Activated CD4-positive, alpha-beta T cell treated with anti-CD3 and anti-CD28 coated beads, Interleukin-2, Interleukin-6, amounts not matched to agents 100 ng/mL and 50 ng/mL, durations not matched to agents 16 hours and 8 hours (primary cell): Measurements from ENCODE around the gene KIF5A.
A peak's percentile ranks its signal among the peaks of the same experiment; 100 is the strongest.

Experiments used
- DNase-seq: peaks from one replicate; pipeline ENCODE4 v3.0.0-alpha.2; 2020

Gene KIF5A

DNA sequence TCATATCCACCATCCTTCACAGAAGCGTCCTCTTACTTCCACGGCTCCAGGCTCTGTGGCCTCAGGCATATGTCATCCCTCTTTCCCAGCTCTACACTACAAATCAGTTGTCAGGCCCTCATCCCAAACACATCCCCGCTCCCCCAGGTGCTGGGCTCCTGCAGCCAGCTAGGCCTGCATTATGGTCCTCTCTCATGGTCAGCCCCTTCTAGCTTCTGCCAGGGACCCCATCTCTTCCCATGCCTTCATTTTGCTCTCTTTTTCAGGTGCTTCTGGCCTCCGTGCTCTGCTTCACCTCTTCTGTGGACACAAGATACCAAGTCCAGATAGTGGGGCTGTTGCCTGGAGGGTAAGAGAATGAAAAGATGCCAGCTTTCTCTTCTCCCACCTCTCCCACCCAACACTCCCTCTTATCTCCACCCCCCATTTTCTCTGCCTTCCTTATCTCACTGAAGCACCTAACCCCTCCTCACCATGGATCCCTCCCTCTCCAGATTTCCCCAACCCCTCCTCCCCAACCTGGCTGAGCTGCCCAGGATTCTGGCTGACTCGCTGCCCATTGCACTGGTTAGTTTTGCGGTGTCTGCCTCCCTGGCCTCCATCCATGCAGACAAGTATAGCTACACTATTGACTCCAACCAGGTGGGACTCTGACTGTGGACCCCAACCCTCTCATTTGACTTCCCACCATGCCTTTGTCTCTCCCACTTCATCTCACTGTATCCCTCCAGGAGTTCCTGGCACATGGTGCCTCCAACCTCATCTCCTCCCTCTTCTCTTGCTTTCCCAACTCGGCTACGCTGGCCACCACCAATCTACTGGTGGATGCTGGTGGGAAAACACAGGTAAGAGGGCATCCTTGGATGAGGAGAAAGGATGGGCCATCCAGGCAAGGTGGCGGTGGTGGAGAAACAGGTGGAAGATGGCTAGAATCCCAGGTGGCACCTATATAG lies 72.7 kb downstream of the KIF5A start:
- no peak for DNase-seq

GRCh38 chr12:57623385-57623784 lies 73.5 kb downstream of the KIF5A start:
- DNase-seq: no peak

- no peak for DNase-seq
Observed at GRCh38 chr12:57623811-57624390, 74.1 kb downstream of the KIF5A start.

DNA sequence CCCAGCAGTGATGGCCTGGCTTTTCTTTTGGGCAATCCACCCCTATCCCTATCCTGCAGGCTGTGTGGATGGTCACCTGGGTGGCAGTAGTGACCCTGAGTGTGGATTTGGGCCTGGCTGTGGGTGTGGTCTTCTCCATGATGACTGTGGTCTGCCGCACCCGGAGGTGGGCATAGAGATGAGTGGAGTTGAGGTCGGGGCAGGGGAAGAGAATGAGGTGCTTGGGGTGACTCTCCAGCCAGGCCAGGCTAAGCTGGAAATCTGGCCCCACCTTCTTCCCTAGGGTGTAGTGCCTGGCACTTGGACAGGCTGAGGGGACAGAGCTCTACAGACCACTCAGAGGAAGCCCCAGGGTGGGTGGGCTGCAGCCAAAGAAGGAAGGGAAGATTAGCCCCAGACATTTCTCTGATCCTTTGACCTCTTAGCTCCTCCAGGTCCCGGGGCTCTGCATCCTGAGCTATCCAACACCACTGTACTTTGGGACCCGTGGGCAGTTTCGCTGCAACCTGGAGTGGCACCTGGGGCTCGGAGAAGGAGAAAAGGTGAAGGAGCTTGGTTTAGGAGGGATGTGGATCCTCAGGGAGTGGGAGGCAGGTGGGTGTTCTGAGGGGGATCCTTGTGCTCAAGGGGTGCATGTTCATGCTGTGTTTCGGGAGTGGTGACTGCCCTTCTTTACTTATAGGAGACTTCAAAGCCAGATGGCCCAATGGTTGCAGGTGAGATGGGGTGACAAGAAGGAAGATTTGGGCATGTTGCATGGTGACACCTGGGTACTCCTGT lies 74.8 kb downstream of the KIF5A start:
- no peak for DNase-seq

GRCh38 chr12:57625261-57626032 lies 75.6 kb downstream of the KIF5A start:
- DNase-seq: no peak

DNA sequence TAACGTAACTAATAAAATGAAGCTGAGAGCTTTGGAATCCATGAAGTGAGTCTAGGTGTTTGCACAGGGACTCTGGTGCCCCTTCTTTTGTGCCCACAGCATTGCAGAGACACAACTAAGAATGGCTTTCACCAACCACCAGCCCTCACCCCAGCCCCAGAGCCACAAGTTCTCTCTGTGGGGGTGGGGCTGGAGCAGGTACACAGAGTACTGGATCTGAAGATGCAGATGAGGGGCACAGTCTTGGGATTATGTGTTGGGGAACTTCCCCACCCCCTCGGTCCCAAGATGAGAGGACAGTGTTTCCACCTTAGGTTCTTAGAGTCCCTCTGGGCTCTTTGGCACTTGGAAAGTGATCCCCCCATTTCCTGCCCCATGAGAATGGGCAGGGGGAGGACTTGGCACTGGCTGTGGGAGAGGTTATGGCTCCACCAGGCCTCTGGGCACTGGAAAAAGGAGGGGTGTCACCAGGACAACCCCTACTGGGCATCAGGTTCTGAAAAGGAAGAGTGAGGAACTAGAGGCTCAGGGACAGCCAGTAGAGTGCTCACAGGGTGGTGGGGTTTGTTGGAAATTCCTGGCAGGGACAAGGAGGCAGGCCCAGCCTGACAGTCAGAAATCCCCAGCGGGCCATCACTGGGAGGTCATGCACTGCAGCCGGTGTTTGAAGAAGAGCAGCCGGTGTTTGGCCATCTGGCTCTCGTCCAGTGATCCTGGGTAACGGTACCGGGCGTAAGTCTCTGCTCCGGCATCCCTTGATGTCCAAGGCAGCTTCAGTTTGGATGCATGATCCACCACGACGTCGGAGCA lies 76.5 kb downstream of the KIF5A start:
- no peak for DNase-seq

GRCh38 chr12:57626921-57627445 lies 77.1 kb downstream of the KIF5A start:
- DNase-seq: no peak

- peak; percentile 29 for DNase-seq
Observed at GRCh38 chr12:57627501-57628279, 77.8 kb downstream of the KIF5A start.

DNA sequence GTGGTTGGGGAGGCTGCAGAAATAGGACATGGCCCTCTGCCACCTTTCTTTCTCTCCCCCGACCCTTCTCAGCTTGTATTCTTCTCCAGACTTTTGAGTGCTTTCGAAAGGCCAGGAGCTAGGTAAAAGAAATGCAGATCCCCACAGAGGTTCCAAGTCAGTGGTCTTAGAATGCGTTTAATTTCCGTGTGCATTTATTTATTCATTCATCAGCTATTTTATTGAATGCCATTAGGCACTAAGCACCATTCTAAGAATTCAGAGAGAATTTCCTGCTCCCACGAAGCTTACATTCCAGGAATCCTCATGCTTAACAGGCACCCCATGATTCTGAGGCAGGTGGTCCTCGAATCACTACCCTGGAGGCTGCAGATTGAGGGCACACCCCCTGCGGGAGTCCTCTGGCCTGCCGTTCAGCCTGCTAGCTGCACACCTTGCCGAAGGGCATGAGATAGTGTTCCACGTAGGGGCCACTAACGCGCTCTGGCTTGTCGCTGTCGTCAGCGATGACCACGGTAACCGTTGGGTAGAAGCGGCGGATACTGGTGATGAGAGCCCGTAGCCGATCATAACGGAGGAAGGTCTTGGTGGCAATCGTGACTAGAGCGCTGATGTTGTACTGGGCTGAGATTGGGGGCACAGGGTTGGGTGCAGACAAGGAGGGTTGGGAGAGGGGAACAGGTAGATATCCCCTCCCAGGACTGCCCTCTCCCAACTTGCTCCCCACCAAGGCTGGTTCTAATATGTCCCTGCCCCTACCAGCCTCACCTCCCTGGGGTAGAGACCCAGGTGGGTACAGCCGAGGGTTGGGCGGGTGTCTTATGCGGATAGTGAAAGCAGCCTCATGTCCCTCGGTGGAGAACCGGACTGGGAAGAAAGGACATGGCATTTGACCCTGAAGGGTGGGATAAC lies 78.7 kb downstream of the KIF5A start:
- no peak for DNase-seq

GRCh38 chr12:57629897-57630471 lies 80.1 kb downstream of the KIF5A start:
- DNase-seq: no peak

GRCh38 chr12:57630891-57631433 lies 81.1 kb downstream of the KIF5A start:
- DNase-seq: no peak

DNA sequence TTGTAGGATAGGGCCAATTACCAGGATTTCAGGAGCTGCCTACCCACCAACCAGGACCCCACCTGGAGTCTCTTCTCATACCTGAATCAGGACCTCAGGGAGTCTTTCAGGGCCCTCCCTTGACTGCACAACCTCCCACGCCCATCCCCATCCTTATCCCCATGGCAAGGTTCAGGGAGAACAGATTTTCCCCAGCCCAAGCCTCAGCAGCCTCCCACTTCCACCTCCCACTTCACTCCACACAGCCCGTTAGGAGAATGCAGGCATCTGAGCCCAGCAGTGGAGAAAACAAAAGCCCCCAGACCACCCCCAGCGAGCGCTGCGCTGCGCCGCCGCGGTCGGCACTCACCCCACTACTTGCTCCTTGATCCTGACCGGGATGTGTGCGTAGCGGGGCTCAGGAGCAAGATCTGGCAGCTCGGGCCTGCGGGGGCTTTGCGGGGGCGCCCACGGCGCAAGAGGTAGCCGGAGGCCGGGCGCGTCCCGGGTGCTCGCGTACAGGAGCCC lies 81.8 kb downstream of the KIF5A start:
- no peak for DNase-seq

- peak; percentile 21 for DNase-seq
Observed at GRCh38 chr12:57632073-57632957, 82.5 kb downstream of the KIF5A start.

DNA sequence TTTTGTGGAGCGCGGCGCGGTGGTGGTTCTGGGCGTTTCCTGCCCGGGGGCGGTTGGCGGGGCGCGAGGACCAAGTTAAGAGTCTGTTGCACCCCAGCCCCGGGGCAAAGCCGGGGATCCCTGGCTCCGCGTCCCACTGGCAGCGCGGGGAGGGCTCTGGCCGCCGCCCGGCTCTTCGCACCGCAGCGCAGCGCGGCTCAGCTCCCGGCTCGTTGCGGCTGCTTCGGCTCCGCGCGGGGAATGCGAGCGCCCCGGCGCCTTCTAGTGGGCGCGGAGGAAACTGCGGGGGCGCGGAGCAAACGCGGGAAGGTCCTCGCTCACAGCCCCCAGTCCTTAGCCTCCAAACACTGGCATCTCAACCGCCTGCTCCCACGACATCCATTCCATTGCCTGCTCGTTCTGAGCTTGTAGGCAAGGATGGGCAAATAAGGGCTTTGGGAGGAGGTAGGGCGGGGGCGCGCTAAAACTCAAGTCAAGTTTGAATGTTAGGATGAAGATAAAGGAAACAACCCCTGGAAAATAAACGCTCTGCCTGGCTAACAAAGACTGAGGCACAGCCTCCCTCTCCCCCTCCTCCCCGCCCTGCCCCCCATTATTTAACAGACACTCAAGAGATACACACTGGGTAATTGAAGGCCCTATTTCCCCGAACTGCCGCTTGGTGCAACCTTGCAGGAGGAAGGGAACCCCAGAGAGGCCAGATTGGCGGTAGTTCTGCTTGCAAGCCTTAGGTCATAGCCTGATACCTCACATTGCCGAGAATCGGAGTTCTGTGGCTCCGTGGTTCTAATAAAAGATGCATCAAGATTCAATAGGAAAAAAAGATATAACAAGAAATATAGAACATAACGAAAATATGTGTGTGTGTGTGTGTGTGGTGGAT lies 83.4 kb downstream of the KIF5A start, which contains the start of gene B4GALNT1:
TSS of gene B4GALNT1 (minus strand) at position 244 of the 883 bp plus-strand sequence. CDS start 1,069 bp downstream, outside the sequence.
- peak; percentile 76 for DNase-seq
